ENCODE data around the gene CKAP4. TPM values are rescaled to one million over a fixed set of nuclear protein-coding genes. Genes with fewer than 3 reads are reported as not detected.

The CKAP4 gene, protein sequence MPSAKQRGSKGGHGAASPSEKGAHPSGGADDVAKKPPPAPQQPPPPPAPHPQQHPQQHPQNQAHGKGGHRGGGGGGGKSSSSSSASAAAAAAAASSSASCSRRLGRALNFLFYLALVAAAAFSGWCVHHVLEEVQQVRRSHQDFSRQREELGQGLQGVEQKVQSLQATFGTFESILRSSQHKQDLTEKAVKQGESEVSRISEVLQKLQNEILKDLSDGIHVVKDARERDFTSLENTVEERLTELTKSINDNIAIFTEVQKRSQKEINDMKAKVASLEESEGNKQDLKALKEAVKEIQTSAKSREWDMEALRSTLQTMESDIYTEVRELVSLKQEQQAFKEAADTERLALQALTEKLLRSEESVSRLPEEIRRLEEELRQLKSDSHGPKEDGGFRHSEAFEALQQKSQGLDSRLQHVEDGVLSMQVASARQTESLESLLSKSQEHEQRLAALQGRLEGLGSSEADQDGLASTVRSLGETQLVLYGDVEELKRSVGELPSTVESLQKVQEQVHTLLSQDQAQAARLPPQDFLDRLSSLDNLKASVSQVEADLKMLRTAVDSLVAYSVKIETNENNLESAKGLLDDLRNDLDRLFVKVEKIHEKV
- 111 and 139 TPM in 2 replicates for total RNA-seq

DNA sequence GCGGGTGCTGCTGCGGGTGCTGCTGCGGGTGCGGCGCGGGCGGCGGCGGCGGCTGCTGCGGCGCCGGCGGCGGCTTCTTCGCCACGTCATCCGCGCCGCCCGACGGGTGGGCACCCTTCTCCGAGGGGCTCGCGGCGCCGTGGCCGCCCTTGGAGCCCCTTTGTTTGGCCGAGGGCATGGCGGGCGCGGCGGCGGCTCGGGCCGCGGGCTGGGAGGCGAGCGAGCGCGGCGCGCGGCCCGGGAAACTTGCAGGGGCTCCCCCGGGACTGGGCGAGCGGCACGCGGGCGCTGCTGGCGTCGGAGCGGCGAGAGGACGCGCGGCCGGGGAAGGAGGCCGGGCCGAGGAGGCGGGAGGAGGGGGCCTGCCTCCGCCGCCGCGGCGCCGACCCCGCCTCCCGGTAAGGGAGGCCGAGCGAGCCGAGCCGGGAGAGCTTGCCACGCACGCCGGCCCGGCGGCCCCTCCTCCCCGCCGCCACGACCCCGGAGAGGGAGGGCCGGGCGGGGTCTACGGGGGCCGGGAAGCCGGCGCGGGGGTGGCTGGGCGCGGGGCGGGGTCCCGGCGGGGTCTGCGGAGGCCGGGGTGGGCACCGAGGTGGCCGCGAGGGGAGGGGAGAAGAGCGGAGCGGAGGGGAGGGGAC, at the start of gene CKAP4:
CKAP4 (minus strand) TSS at position 347 of the 638 bp plus-strand sequence; CDS start at position 178, 169 bp downstream.

Small RNA genes lying within 50 kb of the gene (small RNA-seq; reads per million reads assigned to genes)
- not detected for gene RNU7-94P

Other genes starting within 250 kb of the CKAP4 start
- 0.73 and 1.6 TPM in 2 replicates for gene NUAK1, start 109.1 kb downstream of the CKAP4 start, total RNA-seq
- 15.2 and 22.0 TPM in 2 replicates for gene TCP11L2, start 54.7 kb upstream of the CKAP4 start, total RNA-seq
- 9.2 and 13.9 TPM in 2 replicates for gene POLR3B, start 109.7 kb upstream of the CKAP4 start, total RNA-seq